IMR-90 (cell line): Measurements from ENCODE around the gene ACSF2. TPM values are rescaled to one million over a fixed set of nuclear protein-coding genes. Genes with fewer than 3 reads are reported as not detected.

Source experiments
- ATAC-seq: fragments of 200-7000 bp; cut with Tn5 transposase; 2 replicates; pipeline ENCODE4 v1.9.1; 2020; ENCODE audit warnings: low read depth, mild to moderate bottlenecking, moderate library complexity
- BruUV-seq: library from RNA; stranded (reverse); fragments of 400-500 nt; replicated peaks from 2 replicates; lab custom pipeline; 2021; lab: Mats Ljungman, UMichigan
- CTCF ChIA-PET: fragments of 300-600 bp; formaldehyde crosslinking; extraction: SDS; loops from one replicate; lab custom pipeline; 2021; ENCODE audit warnings: antibody characterized with exemption; lab: Yijun Ruan, JAX
- POLR2A ChIA-PET: fragments of 300-600 bp; sonication (Branson Sonifier 250); formaldehyde crosslinking; loops from one replicate; lab custom pipeline; 2022; ENCODE audit warnings: antibody characterized with exemption; ENCODE audit not compliant: unreplicated experiment; lab: Charles Lee
- DNase-seq: peaks from one replicate; pipeline ENCODE4 v3.0.0; 2013
- H2AFZ ChIP-seq: replicated peaks from 2 replicates; pipeline ENCODE3; 2013; ENCODE audit warnings: low read length, mild to moderate bottlenecking; ENCODE audit not compliant: poor library complexity
- H2AK5ac ChIP-seq: 2 replicates; pipeline ENCODE4 v1.6.1; 2013; ENCODE audit warnings: low read depth, low read length, inconsistent platforms
- H2AK9ac ChIP-seq: replicated peaks from 2 replicates; pipeline ENCODE3; 2013; ENCODE audit warnings: mild to moderate bottlenecking, low read depth, low read length, moderate library complexity; ENCODE audit not compliant: poor library complexity
- H2BK120ac ChIP-seq: 2 replicates; pipeline ENCODE4 v1.6.1; 2013; ENCODE audit warnings: low read depth, low read length, inconsistent platforms
- H2BK15ac ChIP-seq: 3 replicates; pipeline ENCODE4 v1.6.1; 2013; ENCODE audit warnings: low read depth, low read length, inconsistent platforms
- H2BK20ac ChIP-seq: 2 replicates; pipeline ENCODE4 v1.6.1; 2013; ENCODE audit warnings: low read depth, mild to moderate bottlenecking, inconsistent platforms, low read length, moderate library complexity
- H2BK5ac ChIP-seq: 2 replicates; pipeline ENCODE4 v1.6.1; 2013; ENCODE audit warnings: mild to moderate bottlenecking, low read depth, low read length, inconsistent platforms; ENCODE audit not compliant: poor library complexity, severe bottlenecking
- H3K14ac ChIP-seq: replicated peaks from 2 replicates; pipeline ENCODE4 v1.6.1; 2013; ENCODE audit warnings: low read depth, low read length, inconsistent platforms
- H3K18ac ChIP-seq: 2 replicates; pipeline ENCODE4 v1.6.1; 2013; ENCODE audit warnings: low read depth, low read length, control low read depth
- H3K23ac ChIP-seq: 2 replicates; pipeline ENCODE4 v1.6.1; 2013; ENCODE audit warnings: low read depth, low read length, inconsistent platforms
- H3K27ac ChIP-seq: 2 replicates; pipeline ENCODE4 v1.5.1; 2013; ENCODE audit warnings: mild to moderate bottlenecking, control low read depth, low read length; ENCODE audit not compliant: insufficient read depth
- H3K27me3 ChIP-seq: 2 replicates; pipeline ENCODE4 v1.6.1; 2013; ENCODE audit warnings: low read length; ENCODE audit not compliant: control insufficient read depth, insufficient read depth
- H3K36me3 ChIP-seq: 2 replicates; pipeline ENCODE4 v1.6.1; 2013; ENCODE audit warnings: low read length, mixed read lengths; ENCODE audit not compliant: control insufficient read depth, insufficient read depth
- H3K4ac ChIP-seq: 2 replicates; pipeline ENCODE4 v1.6.1; 2013; ENCODE audit warnings: low read depth, low read length, inconsistent platforms
- H3K4me1 ChIP-seq: 2 replicates; pipeline ENCODE4 v1.6.1; 2013; ENCODE audit warnings: low read length, mixed read lengths; ENCODE audit not compliant: control insufficient read depth, insufficient read depth
- H3K4me2 ChIP-seq: 2 replicates; pipeline ENCODE4 v1.6.1; 2013; ENCODE audit warnings: low read depth, mild to moderate bottlenecking, control low read depth, low read length, moderate library complexity
- H3K4me3 ChIP-seq: 2 replicates; pipeline ENCODE4 v1.5.1; 2013; ENCODE audit warnings: low read depth, mild to moderate bottlenecking, control low read depth, low read length, moderate library complexity; ENCODE audit not compliant: insufficient read depth
- H3K56ac ChIP-seq: 2 replicates; pipeline ENCODE4 v1.6.1; 2013; ENCODE audit warnings: low read length, inconsistent platforms; ENCODE audit not compliant: insufficient read depth; ENCODE audit errors: extremely low read depth
- H3K79me1 ChIP-seq, 2 experiments: 2 replicates each; pipeline ENCODE4 v1.6.1; 2013; ENCODE audit warnings: low read length in 2 of 2, inconsistent platforms in 1 of 2, low read depth in 1 of 2
- H3K9ac ChIP-seq: 2 replicates; pipeline ENCODE4 v1.6.1; 2013; ENCODE audit warnings: low read depth, low read length, control low read depth
- H3K9me1 ChIP-seq: 2 replicates; pipeline ENCODE4 v1.6.1; 2013; ENCODE audit warnings: low read length, inconsistent platforms; ENCODE audit not compliant: insufficient read depth
- H3K9me3 ChIP-seq: 2 replicates; pipeline ENCODE4 v1.6.1; 2013; ENCODE audit warnings: low read length; ENCODE audit not compliant: control insufficient read depth, insufficient read depth
- H4K20me1 ChIP-seq: 2 replicates; pipeline ENCODE4 v1.6.1; 2013; ENCODE audit warnings: low read length, inconsistent platforms; ENCODE audit not compliant: insufficient read depth
- H4K5ac ChIP-seq: 2 replicates; pipeline ENCODE4 v1.6.1; 2013; ENCODE audit warnings: mild to moderate bottlenecking, low read depth, low read length, control low read depth
- H4K8ac ChIP-seq, 2 experiments: 2 replicates each; pipeline ENCODE4 v1.6.1; 2013; ENCODE audit warnings: low read depth in 2 of 2, low read length in 2 of 2, control low read depth in 1 of 2, inconsistent platforms in 1 of 2
- H4K91ac ChIP-seq: 2 replicates; pipeline ENCODE4 v1.6.1; 2013; ENCODE audit warnings: low read depth, low read length, inconsistent platforms; ENCODE audit not compliant: insufficient read depth
- BHLHE40 ChIP-seq: fragments of 150-350 bp; IDR thresholded peaks from 2 replicates; pipeline ENCODE4 v1.6.1; 2016; ENCODE audit warnings: mild to moderate bottlenecking, low read depth, low read length
- FOS ChIP-seq: fragments of 150-350 bp; IDR thresholded peaks from 2 replicates; pipeline ENCODE4 v1.6.1; 2016; ENCODE audit warnings: low read depth, low read length
- MAZ ChIP-seq: IDR thresholded peaks from 2 replicates; pipeline ENCODE4 v1.6.1; 2012; ENCODE audit warnings: low read depth, mild to moderate bottlenecking, low read length, improper control_type of control experiment, moderate library complexity, borderline replicate concordance
- NFE2L2 ChIP-seq: fragments of 150-350 bp; IDR thresholded peaks from 2 replicates; pipeline ENCODE4 v1.6.1; 2016; ENCODE audit warnings: low read depth, mild to moderate bottlenecking, low read length
- RCOR1 ChIP-seq: IDR thresholded peaks from 2 replicates; pipeline ENCODE4 v1.6.1; 2012; ENCODE audit warnings: mild to moderate bottlenecking, low read length, improper control_type of control experiment; ENCODE audit not compliant: insufficient replicate concordance
- RFX5 ChIP-seq: IDR thresholded peaks from 2 replicates; pipeline ENCODE4 v1.8.0; 2012; ENCODE audit warnings: low read depth, mild to moderate bottlenecking, low read length, moderate library complexity
- SMC3 ChIP-seq: fragments of 150-350 bp; IDR thresholded peaks from 2 replicates; pipeline ENCODE4 v1.6.1; 2016; ENCODE audit warnings: low read depth, mild to moderate bottlenecking, antibody characterized with exemption, low read length, moderate library complexity
- WGBS, 2 experiments: methylation state at CpG; one replicate each; pipeline versions ENCODE4 v1.1.5 to v1.1.7; 2013; ENCODE audit warnings: missing lambda C conversion rate in 2 of 2; ENCODE audit not compliant: insufficient read length in 1 of 2; ENCODE audit errors: extremely low coverage in 2 of 2; 5-methylcytosine and 5-hydroxymethylcytosine counted together
- dilution Hi-C: fragments of 300-500 bp; cut with HindIII; formaldehyde crosslinking; loops from one replicate; pipeline ENCODE4 v1.14.3; 2018; ENCODE audit warnings: low sequenced_read_pairs; ENCODE audit not compliant: unreplicated experiment
- in situ Hi-C: fragments of 300-500 bp; cut with MboI; formaldehyde crosslinking; loops from 3 replicates; pipeline ENCODE4 v1.14.3; 2019; ENCODE audit warnings: low sequenced_read_pairs, inconsistent platforms, mixed read lengths
- intact Hi-C: fragments of 100-400 bp; cut with micrococcal nuclease; formaldehyde crosslinking; loops from 2 replicates; pipeline ENCODE4 v1.10.0; 2022
- polyA plus RNA-seq, 3 experiments: library from polyadenylated mRNA; depleted of rRNA; stranded (reverse); fragments of >200 nt; gene quantifications; 2 replicates each; pipeline ENCODE4 v1.2.3, GENCODE V29; 2012; ENCODE audit warnings: low replicate concordance in 1 of 3
- total RNA-seq: library from RNA; depleted of rRNA; stranded (reverse); fragments of >200 nt; gene quantifications from 2 replicates; pipeline ENCODE4 v1.2.3, GENCODE V29; 2012
- TF ChIP-seq, protein P1 (sequence below): conservative IDR thresholded peaks from 2 replicates; pipeline ENCODE4 v1.5.1; 2012; ENCODE audit warnings: mild to moderate bottlenecking, low read depth, low read length, improper control_type of control experiment
- TF ChIP-seq, protein P2 (sequence below): fragments of 150-350 bp; IDR thresholded peaks from 2 replicates; pipeline ENCODE4 v1.6.1; 2017; ENCODE audit warnings: mild to moderate bottlenecking, antibody characterized with exemption, low read length, low read depth

Gene ACSF2
- total and polyA plus RNA-seq, 2 of the 4 experiments (the other 2 are of a cell fraction) = 18.5 to 27.2 TPM

DNA sequence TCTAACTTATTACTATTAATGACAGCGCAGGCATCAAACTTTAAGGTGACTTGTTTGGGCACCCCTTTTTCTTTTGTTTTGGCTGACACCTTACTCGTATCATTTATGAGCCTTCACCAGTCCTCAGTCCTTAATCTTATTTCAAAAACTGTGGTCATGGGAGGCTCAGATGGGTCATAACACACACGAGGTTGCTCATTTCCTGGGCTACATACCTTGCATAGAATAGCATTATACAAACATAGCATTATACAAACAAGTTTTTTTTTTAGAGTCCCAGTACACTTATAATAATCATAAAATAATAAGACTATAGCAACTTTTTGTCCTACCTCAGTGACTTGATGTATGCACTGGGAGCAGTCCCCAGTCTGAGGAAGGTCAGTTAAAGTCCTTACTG is 11.2 kb upstream of the ACSF2 start:
- H3K4ac ChIP-seq = no peak overlapping the region
- H3K9me1 ChIP-seq = no peaks in the 10 kb centered on the region
- H3K4me1 ChIP-seq = peaks cover 7% of the 10 kb centered on the region
- no peak overlapping the region for H2AFZ ChIP-seq
- ChIA-PET POLR2A (no interaction called here), CTCF (no interaction called here)
- peak overlapping the region; percentile 45 for H2BK5ac ChIP-seq
- no peaks in the 10 kb centered on the region for H3K9me3 ChIP-seq
- no peak overlapping the region for H3K56ac ChIP-seq
- no peak overlapping the region for H4K91ac ChIP-seq
- peak overlapping the region; percentile 58; the same call in 1 of the 2 replicates for H2BK120ac ChIP-seq
- no peak overlapping the region for H2AK9ac ChIP-seq
- H3K14ac ChIP-seq = 0 out of 2 replicates have a peak overlapping the region, but pooled peaks have one; percentile 57
- peak overlapping the region; percentile 59; the same call in 1 of the 2 replicates for H2AK5ac ChIP-seq
- H3K23ac ChIP-seq = no peak overlapping the region
- no peaks in the 10 kb centered on the region for H3K36me3 ChIP-seq
- in situ Hi-C loops (no loop called here), intact Hi-C loops (no loop called here), dilution Hi-C loops (no loop called here)
- WGBS, 2 experiments = no CpG with 5 or more reads among the region's 3 CpGs
- H4K8ac ChIP-seq = no peak overlapping the region
- H4K5ac ChIP-seq = no peak overlapping the region
- H4K20me1 ChIP-seq = no peaks in the 10 kb centered on the region
- no peak overlapping the region for H3K9ac ChIP-seq
- peak overlapping the region; percentile 51; the same call in 1 of the 2 replicates for H3K4me2 ChIP-seq
- 0 out of 3 replicates have a peak overlapping the region, but pooled peaks have one; percentile 59 for H2BK15ac ChIP-seq
- no peak overlapping the region for H3K4me3 ChIP-seq
- BruUV-seq = no TSS peak
- no peak for ATAC-seq
- H2BK20ac ChIP-seq = peak overlapping the region; percentile 74; the same call in 1 of the 2 replicates
- no peaks in the 10 kb centered on the region; the same call in 1 of the 2 replicates for H3K27me3 ChIP-seq
- DNase-seq = peak; percentile 28
- TF ChIP-seq, protein P1, sequence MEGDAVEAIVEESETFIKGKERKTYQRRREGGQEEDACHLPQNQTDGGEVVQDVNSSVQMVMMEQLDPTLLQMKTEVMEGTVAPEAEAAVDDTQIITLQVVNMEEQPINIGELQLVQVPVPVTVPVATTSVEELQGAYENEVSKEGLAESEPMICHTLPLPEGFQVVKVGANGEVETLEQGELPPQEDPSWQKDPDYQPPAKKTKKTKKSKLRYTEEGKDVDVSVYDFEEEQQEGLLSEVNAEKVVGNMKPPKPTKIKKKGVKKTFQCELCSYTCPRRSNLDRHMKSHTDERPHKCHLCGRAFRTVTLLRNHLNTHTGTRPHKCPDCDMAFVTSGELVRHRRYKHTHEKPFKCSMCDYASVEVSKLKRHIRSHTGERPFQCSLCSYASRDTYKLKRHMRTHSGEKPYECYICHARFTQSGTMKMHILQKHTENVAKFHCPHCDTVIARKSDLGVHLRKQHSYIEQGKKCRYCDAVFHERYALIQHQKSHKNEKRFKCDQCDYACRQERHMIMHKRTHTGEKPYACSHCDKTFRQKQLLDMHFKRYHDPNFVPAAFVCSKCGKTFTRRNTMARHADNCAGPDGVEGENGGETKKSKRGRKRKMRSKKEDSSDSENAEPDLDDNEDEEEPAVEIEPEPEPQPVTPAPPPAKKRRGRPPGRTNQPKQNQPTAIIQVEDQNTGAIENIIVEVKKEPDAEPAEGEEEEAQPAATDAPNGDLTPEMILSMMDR = no peak
- no peak for TF ChIP-seq NFE2L2
- TF ChIP-seq, protein P2, sequence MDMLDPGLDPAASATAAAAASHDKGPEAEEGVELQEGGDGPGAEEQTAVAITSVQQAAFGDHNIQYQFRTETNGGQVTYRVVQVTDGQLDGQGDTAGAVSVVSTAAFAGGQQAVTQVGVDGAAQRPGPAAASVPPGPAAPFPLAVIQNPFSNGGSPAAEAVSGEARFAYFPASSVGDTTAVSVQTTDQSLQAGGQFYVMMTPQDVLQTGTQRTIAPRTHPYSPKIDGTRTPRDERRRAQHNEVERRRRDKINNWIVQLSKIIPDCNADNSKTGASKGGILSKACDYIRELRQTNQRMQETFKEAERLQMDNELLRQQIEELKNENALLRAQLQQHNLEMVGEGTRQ = no peak
- no peak for TF ChIP-seq RFX5
- TF ChIP-seq SMC3 = no peak
- TF ChIP-seq RCOR1 = no peak
- no peak for TF ChIP-seq BHLHE40
- TF ChIP-seq FOS = no peak
- no peak for TF ChIP-seq MAZ
- H3K79me1 ChIP-seq = no peaks in the 10 kb centered on the region
- no peak overlapping the region for H3K18ac ChIP-seq
- H3K27ac ChIP-seq = no peak overlapping the region
